Stimulated activated naive CD8-positive, alpha-beta T cell treated with anti-CD3 and anti-CD28 coated beads, Interleukin-15, Interleukin-2, amounts not matched to agents 100 U/mL and 50 U/mL, for 24 hours (primary cell): Measurements from ENCODE around the gene SPAG8.

Experiments used
- ATAC-seq: fragments of 150-1000 bp; cut with Tn5 transposase; one replicate; pipeline ENCODE4 v1.10.0; 2021
- DNase-seq: peaks from one replicate; pipeline ENCODE4 v3.0.0; 2021

Gene SPAG8

DNA sequence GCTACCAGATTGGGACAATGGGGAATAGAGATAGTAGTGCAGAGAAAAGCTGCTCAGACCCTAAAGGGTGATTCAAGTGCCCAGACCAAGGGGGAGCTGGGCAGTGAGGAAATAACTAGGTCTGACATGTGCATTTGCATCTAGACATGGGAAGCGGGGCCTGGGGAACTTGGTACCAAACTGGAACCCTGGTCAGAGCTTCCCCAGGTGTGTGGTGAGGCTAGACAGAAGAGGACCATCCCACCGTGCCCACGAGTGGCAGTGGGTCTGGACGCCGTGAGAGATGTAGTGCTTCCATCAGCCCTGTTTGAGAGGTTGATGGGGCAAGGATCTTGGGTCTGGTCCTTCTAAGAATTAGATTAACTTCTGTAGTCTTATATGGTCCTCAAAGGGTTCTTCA is 24.5 kb upstream of the SPAG8 start:
- DNase-seq (no peak), ATAC-seq (no peak)

DNA sequence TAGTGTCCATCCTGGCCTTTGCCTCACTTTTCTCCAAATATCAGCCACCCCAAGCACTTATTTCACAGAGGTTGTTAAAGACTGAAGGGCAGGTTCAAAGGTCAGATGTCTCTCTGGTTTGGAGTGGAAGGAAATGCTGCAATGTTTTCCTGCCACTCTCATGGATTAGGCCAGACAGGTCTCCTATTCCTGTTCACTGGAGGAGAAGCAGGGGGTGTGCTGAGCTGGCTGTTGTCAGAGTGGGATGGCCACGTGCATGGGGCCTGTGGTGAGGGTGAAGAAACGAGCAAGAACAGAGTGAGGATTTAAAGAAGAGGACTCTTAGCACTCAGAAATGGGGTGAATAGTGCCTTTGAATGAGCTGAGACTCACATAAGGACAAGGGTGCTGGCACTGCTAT is 23.7 kb upstream of the SPAG8 start:
- no peak for DNase-seq
- ATAC-seq, result no peak

DNA sequence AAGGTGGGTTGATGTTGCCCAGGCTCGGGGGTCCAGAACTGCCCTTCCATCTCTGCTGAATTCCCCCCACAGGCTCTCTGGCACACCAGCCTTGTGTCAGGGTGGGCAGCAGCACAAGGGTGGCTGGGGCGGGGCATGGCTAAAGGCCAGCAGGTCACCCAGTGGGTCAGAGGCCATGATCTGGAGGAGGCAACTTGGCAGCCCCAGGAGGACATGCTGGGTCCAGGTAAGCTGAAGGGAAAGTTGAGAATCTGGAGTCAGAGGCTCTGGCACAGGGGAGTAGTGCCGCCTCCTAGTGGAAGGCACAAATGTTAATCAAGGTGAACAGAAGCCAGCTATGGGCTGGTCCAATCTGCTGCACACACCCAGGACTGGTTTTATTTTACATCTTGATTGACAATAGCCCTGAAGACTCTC is 23.2 kb upstream of the SPAG8 start:
- DNase-seq (no peak), ATAC-seq (peak; percentile 33)

DNA sequence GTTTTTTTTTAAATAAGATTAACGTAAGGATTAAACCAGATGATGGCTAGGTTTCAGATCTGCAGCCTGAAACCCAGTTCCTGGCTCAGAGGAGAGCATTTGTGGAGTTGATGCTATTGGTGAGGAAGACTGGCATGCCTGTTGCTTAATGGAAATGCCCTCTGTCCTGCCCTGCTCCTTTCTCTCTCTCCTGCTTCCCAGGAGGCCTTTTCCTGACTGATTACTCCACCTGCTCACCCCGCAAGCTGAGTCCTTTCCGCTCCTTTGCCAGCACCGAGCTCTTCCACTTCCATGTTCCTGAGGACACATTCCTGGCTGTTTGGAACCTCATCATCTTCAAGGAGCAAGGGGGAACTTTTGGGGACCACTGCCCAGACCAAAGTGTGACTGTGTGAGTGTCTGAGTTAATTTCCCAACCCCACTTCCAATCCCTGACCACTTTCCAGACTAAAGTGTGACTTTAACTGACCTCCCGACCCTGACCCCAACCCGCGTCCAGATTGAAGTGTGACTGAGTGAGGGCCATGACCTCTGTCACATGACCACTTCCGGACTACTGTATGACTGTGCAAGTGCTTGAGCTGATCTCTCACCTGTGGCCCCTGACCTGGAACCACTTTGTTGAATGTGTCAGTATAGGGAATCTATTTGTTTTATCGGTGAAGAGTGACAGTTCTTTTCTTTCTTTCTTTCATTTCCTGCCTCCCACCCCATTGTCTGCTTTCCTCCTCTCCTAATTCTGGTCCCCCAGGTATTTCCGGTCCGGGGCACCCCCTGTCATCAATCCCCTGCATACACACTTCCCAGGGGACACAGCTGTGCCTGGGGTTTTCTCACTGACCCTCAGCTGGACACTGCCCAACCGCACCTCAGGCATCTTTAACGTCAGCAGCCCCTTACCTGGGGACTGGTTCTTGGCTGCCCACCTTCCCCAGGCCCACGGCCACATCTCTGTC is 22.5 kb upstream of the SPAG8 start:
- no peak for DNase-seq
- no peak for ATAC-seq

DNA sequence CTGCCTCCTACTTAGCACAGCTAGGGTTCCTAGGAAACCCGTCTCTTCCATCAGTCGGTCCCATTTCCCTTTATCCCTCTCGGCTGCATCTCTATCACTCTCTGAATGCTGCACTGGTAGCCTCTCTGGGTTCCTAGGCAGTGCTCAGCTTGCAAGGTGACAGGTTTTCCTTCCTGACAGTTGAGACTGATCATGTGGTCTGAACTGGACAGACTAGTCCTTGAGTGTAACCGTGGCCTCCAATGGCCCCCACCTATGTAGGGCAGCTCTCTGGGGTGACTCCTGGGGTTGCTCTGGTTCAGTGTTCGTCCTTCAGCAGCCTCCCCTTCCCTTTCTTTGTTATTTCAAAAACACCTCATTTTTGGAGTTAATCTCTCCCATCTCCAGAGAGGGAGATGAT is 20.8 kb upstream of the SPAG8 start:
- ATAC-seq, result no peak
- no peak for DNase-seq

DNA sequence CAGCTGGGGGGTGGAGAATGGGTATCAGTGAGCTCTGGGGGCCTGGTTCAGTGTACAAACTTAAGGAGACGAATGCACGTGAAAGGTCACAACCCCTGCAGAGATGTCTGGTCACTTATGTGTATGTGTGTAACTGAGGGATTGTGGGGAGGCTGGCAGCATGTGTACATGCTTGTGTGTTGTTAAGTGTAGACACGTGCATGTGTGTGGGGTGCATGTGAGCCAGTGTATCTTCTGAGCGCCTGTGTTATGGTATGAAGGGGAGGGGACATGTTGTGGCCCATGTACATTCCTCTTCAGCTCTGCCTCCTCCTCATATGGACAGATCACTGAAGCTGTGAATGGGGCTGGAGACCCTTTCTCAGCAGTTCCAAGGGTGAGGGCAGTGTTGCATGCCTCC is 19.0 kb upstream of the SPAG8 start:
- DNase-seq (no peak), ATAC-seq (no peak)

DNA sequence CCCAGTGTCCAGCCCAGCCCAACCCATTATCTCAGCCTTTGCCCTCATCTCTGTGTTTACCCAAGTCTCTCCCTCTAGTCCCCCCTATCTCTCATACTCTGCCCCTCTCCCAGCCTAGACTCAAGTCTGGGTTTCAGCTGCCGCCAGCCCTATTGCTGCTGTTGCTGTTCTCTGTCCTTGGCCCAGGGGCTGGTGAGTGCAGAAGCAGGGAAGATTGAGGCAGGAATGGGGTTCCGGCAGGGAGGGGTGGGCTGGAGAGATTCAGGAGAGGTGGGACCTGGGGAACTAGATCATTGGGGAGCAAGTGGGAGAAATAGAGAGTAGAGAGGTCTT is 17.7 kb upstream of the SPAG8 start:
- ATAC-seq, result no peak
- no peak for DNase-seq

DNA sequence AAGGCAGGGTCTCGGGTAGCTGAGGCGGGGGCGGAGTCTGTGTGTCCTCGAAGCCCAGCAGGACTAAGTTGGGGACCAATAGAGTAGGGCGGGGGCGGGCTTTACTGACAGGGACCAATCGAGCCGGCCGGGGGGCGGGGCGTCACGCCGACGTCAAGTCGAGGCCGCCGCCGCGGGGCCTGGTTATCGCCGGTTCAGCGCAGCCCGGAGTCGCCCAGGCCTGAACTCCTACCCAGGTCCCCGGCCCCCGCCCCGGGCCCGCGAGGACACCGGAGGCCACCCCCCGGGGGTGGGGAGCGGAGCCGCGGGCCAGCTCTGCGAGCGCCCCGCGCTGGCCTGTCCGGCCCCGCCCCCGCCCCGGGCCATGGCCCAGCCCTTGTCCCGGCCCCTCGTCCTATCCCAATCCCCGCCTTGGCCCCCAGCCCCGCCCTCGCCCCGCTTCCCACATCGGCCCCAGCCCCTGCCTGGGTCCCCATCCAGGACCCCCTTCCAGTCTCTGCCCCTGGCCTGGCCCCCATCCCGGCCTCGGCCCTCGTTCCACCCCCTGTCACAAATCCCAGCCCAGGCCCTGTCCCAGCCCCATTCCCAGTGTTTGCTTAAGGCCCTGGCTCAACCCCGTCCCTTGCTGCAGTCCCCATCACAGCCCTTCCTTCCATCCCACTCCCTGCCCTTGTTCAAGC is 17.2 kb upstream of the SPAG8 start, which contains the start of gene TMEM8B:
Gene TMEM8B (plus strand): TSS at position 145 of the 680 bp plus-strand sequence. CDS start 220 bp downstream, at position 365.
- ATAC-seq, result peak; percentile 93

DNA sequence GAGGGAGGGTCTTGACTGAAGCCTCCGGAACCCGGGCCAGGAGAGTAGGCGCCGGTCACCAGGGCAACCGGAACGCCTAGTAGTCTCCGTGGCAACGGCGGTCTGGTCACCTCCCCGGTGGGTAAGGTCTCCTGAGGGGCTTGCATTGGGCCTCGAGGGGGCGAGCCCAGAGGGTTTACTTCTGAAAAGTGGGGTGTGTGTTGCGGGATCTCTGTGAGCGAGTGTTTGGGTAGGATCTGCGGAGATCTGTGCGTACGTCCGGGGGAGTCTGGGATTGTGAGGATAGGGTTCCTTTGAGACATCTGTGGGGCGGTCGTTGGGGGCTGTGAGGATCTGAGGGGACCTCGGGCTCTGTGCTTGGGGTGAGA is 16.6 kb upstream of the SPAG8 start, which contains the start of gene FAM221B:
Gene FAM221B (minus strand): TSS at position 17 of the 368 bp plus-strand sequence. CDS start 2,571 bp downstream, outside the sequence.
- no peak for ATAC-seq
- peak; percentile 45 for DNase-seq

More for the DNA sequence above, 17.2 kb upstream of the SPAG8 start, which contains the start of gene TMEM8B:
- peak; percentile 97 for DNase-seq

DNA sequence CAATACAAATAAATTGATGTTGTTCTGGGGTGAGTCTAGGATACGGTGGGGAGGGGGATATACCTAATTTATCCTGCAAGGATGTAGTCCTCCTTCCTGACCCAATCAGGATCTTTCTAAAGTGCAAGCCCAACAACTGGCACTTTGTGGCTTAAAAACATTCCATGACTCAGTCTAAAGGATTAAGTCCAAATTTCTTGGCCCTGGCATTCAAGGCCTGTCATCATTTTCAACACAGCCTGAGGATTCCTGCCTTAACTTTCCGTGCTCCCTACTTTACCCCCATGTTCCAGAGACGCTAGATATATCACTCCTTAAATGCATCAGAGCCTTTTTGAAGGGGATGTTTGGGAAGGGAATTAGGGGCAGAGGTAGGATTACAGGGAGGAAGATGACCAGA is 15.4 kb upstream of the SPAG8 start:
- ATAC-seq, result no peak
- no peak for DNase-seq

DNA sequence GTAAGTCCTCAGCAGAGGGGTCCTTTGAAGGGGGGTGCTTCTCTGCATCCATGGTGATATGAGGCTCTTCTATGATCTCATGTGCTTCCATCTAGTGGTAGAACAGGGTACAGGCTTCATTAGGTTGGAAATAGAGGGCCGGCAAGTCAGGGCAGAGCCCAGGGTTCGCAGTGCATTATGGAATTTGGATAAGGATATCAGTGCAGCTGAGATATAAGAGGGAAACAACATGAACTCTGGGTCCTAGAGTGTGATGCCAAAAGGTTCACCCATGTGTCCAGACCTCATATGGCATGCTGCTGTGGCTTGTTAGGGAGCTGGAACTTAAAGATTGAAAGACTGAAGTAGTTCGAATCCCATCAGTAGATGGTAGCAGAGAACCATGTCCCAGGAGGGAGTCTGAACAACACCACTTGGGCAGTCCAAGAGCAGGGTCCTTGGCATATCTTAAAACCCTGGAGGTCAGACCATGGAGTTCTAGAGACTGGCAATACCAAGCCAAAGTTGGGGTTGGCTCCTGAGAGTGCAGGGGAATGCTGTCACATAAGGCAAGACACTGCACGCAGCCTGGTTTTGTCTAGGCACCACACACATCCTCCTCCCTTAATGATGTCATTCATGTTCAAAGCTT is 14.1 kb upstream of the SPAG8 start:
- peak; percentile 53 for ATAC-seq
- DNase-seq, result no peak

DNA sequence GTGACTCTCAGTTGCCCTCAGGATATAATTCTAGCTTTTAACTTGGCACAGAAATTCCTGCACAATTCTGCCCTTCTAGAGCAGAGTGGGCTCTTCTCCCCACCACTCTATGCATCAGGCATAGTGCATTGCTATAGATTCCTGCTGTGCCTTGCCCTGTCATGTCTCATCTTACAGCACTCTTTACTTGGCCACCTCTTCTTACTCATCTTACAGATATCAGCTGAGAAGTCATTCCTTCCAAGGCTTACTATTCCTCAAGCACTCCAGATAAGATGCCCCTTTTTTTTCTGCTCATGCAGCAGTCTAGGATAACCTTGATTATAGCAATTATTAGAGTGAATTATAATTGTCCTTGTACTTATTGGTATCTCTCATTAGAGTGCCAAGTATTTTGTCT is 10.9 kb upstream of the SPAG8 start:
- ATAC-seq, result no peak

DNA sequence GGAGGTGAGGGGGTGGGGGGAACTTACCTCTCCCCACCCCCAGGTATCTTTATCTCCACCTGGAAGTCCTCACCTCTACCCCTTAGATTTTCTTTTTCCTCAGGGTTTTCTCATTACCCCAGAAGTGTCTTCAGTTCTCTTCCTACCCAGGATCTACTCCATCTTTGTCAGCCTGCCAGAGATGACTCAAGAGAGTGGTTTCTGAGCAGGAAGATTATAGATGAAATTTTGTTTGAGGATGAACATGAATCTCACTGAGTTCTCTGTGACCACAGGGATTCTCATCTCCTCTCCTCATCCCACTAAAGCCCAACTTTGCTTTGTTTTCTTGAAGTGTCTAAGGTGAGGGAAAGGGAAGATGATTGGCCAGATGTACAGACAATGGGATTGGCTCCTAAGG is 8.0 kb upstream of the SPAG8 start:
- ATAC-seq (no peak), DNase-seq (no peak)

More for the DNA sequence above, 10.9 kb upstream of the SPAG8 start:
- no peak for DNase-seq

DNA sequence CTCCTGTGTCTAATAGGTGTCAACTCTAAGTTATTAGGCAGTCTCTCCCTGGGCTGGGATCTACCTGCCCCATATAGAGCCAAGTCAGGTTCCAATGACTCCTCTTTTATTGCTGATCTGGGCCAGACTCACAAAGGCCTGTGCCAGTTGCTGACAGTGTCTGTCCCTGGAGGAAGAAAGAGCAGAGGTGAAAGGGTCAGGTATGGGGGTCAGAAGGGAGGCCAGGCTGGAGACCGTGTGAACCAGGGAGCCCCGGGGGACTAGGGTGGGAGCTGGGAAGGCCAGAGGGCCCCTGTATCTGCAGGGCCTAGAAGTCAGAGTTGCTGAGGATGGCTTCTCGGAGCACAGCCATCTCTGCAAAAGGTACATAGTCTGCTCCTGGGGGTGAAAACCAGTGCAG is 6.3 kb upstream of the SPAG8 start:
- ATAC-seq, result no peak
- no peak for DNase-seq

DNA sequence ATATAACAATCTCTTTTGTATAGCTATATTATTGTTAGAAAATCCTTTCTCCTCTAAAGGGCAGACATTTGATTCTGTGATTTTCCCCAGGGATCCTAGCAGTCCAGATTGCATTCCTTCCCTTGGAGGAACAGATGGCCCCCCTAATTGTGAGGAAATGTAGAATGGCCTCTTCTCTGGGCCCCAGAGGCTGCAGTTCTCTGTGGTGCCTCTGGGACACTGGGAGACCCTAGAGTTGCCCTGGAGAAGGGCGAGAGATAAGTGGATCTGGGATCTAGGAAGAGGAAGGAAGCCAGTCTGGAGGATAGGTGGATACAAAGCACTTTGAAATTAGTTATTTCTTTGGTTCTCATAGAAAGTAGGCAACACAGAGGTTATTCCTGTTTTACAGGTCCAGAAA is 4.6 kb upstream of the SPAG8 start:
- DNase-seq (no peak), ATAC-seq (no peak)

DNA sequence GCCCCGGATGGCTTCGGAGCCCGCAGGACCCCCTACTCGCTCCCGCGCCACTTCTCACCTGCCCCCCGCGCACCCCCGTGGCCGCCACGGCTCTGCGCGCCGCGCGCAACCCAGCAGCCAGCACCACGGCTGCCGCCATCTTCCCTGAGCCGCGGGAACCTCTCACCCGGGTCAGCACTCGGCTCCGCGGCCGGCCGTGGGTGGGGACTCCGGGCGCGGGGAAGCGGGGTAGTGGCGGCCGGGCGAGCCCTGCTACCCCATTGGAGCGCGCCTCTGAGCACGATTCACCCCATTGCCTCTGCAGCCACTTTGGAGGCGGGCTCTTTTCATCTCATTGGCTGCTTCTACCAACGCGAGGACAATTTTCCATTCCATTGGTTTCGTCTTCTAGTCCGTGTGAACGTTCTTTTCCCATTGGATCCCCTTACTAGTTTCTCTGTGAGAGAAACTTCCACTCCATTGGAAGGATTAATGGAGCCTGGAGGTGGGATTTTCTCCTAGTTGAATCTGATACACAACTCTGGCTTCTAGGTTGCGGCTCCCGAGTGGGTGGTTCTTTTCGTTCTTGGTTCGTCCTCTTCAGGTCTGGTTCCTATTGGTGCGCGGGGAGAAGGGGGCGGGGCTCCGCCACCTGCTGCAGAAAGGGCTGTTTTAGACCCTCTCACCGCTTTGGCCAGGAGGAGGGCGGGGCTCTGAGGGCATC is 2.9 kb upstream of the SPAG8 start, which contains the start of gene HINT2:
Gene HINT2 (minus strand): TSS at position 202 of the 703 bp plus-strand sequence. CDS start 63 bp downstream, at position 139.
- peak; percentile 87 for ATAC-seq
- peak; percentile 97 for DNase-seq

DNA sequence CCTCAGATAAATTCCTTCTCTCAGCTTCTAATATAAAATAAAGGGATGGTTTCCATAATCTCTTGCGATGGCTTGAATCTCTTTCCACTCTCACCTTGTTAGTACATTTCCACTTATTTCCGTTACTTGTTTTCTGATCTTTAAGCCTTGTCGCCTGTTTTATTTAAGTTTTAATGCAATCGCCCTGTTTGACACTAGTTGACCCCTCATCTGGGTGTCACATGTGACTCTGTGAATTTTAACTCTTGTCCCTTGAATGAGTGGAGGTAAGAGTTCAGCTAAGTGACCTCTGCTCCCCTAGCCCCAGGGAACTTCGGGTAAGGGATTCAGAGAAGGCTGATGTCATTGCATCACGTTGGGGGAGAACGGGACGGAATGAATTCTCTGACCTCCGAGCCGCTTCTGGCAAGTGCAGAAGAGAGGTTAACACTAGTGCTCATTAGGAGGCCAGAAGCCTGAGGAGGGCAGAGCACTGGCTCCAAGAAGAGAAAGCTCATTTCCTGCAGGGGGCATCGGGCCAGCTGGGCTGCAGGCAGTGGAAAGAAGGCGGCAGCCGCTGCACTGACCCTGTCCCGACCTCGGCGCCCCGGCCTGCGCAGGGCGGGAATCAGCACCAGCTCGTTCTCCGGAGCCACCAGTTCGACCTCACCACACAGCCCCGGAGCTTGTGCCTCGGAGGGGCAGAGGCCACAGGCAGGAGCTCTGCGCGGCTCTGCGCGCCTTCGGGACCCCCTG is 2.2 kb upstream of the SPAG8 start:
- DNase-seq (peak; percentile 57), ATAC-seq (peak; percentile 10)

DNA sequence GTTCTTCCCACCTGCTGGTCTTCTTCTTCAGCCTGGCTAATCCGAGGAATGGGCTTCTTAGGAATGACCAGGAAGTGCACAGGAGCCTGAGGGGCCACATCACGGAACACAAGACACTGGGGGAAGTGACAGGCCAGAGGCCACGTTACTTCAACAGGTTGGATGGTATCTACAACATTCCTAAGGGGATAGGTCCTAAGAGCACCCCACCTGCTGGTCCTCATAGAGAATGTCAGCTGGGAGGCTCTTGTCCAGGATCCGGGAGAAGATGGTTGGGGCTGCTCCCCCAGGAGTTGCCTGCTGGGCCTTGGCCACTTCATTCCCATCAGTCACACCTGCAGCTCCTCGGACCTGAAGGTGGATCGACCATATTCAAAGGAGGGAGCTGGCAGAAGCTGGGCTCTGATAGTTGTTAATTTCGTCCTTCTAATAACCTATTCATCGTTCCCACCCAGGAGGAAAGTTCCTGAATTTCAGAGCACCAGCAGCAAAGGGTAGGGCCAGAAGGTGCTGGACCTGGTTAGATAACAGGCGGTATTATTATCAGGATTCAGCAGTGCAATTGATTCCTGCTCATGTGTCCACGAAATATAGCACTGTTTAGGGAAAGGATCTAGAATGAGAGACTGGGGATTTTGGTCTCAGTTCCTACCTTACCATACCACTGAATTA is 1.5 kb upstream of the SPAG8 start:
- no peak for ATAC-seq
- DNase-seq, result no peak

DNA sequence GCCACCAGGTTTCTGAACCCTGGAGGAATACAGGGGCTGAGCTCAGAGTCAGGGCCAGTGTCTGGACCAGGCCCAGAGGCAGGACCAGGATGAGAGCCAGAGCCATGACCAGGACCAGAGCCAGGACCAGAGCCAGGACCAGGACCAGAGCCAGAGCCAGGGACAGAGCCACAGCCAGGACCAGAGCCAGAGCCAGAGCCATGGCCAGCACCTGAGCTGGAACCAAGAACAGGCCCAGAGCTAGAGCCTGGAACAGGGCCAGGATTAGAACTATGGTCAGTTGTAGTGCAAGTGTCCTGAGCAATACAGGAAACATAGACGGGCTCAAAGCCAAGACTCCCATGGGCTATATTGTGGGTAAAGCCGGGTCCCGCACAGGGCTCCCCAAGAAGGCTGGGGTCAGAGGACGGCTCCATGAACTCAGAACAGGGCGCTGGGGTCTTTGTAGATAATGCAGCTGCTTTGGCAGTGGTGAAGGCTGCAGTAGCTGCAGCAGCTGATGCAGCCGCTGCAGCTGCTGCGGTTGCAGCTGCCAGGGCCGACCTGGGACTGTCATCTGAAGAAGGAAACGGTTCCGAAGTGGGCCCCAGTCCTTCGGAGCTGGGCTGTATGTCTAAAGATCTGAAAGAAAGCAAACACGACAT is 559 bp downstream of the SPAG8 start:
- DNase-seq, result no peak
- ATAC-seq, result no peak

DNA sequence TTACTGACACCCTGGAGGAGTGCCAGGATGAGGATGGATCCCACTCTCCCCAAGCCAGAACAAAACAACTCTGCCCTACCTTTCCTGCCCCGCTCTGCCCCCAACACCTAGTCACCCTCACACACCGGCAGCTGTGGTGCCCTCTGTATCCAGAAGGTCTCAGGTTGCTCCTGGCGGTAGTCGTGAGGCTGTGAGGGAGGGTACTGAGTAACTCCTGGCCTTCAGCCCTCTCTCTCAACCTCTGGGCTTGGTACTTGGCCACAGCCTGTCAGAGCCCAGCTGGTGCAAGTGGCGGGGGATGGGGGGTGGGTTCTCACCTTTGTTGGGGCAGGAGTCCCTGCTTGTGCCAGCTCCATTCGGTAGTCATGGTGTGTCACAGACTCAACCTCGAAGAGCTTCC is 1.9 kb downstream of the SPAG8 start:
- ATAC-seq, result no peak

More for the DNA sequence above, 1.9 kb downstream of the SPAG8 start:
- no peak for DNase-seq
